ENCODE data around the gene GRIA4.

GRIA4 gene

DNA sequence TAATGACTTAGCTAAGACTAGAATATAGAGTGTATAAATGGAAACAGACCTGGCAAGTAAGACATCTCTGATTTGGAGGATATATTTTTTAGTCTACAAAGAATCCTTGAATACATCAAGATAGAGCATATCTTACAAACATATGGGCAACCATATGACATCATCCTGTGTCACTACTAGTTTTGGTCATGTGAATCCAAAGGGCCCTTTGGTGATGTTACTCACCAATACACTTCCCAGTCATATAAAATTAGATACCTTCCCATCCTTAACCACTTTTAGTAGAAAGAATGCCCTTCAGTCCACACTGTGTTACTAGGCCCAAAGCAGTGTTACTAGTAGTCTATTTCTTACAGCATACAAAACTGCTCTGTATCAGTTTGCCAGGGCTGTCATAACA is 31.6 kb downstream of the GRIA4 start:
- DNase-seq: no peak

DNA sequence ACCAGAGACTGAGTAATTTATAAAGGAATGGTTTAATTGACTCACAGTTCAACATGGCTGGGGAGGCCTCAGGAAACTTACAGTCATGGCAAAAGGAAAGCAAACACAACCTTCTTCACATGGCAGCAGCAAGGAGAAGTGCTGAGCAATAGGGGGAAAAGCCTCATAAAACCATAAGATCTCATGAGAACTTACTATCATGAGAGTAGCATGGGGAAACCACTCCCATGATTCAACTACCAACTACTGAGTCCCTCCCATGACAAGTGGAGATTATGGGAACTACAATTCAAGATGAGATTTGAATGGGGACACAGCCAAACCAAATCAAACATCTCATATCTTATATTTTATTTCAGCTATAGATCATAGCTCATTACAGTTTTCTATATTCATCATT is 33.0 kb downstream of the GRIA4 start:
- DNase-seq: no peak

DNA sequence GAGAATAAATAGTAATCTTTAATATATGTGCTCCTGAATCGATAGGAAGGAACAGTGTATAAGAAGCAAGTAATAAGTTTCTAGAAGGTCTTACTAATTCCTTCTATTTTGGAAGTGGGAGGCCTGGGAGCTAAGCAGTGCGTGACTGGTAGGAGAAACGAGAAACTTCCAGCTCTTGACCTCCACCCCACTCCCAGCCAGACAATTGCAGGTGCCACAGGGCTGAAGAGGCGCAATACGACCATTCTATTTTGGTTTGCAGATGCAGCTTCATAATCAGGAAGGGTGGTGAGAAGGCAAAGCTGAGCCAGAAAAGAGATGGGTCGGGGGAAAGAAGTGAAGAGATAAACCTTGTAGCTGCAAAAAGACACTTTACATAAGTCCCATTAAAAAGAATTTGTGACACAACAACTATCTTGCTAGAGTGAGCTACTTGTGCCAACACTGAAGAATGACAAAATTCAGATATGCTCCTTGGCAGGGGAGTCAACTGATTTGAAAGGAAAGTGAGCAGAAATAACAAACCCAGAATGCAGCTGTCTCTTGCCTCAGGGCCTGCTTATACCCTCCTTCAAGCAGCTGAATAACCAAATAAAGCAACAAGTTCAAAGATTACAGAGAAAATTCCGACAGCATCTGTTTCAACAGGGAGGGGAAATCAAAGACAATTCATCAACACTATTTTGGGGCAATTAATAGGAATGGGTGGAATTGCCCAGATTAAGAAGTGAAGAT is 35.1 kb downstream of the GRIA4 start:
- no peak for DNase-seq

- no peak for DNase-seq
These were observed 37.9 kb downstream of the GRIA4 start for GRCh38 chr11:105647780-105648179.

- no peak for DNase-seq
These were observed 38.9 kb downstream of the GRIA4 start for GRCh38 chr11:105648762-105649161.

GRCh38 chr11:105665281-105665680 is 55.4 kb downstream of the GRIA4 start:
- no peak for DNase-seq

DNA sequence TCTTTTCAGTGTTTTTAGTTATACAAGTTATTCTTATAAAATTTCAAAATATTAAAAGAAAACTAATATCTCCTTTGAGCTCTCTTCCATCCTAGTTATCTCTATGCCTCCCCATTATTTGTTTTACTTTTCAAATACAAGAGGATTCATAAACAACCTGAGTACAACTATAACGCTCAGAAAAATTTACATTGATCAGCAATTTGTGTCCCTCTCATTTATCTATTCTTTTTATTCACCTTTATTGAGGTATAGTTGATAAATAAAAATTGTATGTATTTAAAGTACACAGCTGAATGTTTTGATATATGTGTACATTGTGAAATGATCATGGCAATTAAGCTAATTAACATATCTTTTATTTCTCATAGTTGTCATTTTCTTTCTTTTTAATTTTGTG is 57.6 kb downstream of the GRIA4 start:
- no peak for DNase-seq

GRCh38 chr11:105670811-105671210 is 60.9 kb downstream of the GRIA4 start:
- peak; percentile 33 for DNase-seq

DNA sequence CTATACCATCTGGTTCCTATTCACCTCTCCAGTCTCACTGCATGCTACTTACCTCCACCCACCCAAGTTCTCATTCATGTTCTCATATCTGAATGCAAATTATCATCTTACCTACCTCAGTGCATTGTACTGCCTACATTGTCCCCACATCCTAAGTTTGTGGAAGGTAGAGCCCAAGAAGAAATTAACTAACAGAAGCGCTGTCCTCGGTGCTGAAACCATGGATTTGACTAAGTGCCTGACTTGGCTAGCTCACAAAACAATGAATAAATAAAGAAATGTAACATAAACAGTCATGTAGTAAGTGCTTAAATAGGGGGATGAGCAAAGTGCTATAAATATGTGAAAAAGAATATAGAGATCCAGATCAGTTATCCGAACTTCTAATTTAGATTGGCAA is 63.2 kb downstream of the GRIA4 start:
- peak; percentile 37 for DNase-seq

GRCh38 chr11:105689631-105690030 is 79.8 kb downstream of the GRIA4 start:
- DNase-seq: no peak

DNA sequence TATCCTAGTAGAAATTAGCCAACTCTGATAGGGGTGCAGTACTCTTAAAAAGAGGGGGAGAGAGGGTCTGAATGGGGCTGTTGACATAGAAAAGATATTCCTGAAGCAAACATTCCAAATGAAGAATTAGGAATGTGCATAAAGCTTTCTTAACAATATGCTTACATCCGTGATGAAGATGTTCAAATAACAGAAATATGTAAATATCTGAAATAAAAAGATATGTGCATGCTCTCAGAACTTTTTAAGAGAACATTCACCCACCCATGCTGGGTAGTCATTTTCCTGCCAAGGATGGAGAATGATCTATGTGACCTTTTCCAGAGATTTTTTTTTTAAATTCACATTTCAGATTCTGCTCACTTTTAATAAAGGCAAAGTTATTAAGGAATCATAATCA is 80.6 kb downstream of the GRIA4 start:
- DNase-seq: no peak

DNA sequence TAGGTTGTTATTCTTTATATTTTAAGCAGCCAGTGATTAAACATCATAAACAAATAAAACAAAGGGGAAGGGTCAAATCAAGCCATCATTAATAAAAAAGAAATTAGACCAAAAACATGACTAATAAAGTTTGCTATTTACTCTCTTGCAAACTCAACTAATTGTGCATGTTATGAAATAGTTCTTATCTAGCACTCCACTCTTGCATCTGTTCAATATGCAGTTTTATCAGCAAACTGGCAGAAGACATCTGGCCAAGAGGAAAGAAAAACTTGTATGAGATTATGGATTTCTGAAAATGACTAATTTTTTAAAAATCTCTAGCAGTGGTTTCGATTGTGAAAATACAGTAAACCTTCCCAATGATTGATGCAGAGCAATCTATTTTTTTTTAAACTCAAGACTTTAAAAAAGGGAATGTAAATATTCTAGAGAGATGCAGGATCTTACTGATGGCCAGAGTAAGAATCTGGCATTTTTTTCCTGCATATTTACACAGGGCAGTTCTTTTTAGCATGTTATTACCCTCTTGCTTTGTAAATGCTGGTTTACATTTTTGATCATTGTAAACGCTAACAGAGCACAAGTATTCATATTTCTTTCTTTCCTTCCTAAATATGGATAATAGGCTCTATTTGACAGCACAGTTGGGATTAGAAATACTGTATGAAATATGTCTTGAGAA is 83.3 kb downstream of the GRIA4 start:
- DNase-seq: no peak

- no peak for DNase-seq
These were observed 86.1 kb downstream of the GRIA4 start for GRCh38 chr11:105696000-105696399.

GRCh38 chr11:105697291-105697690 is 87.4 kb downstream of the GRIA4 start:
- no peak for DNase-seq

- DNase-seq: no peak
These were observed 89.3 kb downstream of the GRIA4 start for GRCh38 chr11:105699203-105699602.

- DNase-seq: no peak
These were observed 90.4 kb downstream of the GRIA4 start for GRCh38 chr11:105700271-105700670.

DNA sequence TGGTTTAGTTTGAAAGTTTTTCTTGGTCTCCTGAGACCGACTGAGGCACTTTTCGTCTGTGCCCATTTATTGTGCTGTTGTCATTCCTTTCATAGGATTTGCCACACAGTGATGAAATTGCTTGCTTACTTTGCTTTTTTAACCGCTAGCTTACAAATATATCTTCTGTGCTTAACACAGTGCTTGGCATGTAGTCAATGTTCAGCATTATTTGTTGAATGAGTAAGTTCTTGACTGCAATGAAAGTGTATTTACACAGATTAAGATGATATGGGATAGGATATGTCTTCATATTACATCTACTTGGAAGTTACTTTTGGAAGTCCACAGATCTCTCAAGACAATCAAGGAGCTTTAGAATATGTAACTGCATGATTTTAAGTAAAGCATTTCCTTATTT is 91.2 kb downstream of the GRIA4 start:
- no peak for DNase-seq

- no peak for DNase-seq
These were observed 96.1 kb downstream of the GRIA4 start for GRCh38 chr11:105705786-105706530.

DNA sequence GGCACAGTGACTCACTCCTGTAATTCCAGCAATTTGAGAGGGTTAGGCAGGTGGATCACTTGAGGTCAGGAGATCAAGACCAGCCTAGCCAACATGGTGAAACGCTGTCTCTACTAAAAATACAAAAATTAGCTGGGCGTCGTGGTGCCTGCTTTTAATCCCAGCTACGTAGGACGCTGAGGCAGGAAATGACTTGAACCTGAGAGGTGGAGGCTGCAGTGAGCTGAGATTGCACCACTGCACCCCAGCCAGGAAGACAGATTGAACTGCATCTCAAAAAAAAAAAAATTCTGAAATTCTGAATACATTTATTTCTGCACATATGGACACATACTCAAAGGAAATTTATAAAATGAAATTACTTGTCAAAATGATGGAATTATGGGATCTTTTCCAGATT is 103.2 kb downstream of the GRIA4 start:
- no peak for DNase-seq

DNA sequence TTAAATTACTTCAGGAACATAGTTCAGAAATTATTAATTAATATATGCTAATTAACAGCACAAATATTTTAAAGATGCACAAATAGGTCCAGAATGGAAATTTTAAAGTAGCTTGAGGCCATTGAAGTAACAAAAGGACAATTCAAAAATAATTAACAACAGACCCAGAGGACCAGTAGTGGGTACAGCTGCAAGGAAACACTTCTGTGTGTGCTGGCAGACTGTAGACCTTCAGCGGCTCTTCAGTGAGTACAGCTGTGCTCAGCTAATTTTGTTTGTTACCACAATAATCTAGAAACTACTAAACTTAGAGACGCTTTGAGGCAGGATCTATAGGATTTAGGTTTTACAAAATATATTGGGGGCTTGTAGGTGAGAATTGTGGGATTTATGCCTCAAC is 103.8 kb downstream of the GRIA4 start:
- DNase-seq: no peak

GRCh38 chr11:105718641-105719040 is 108.8 kb downstream of the GRIA4 start:
- no peak for DNase-seq

DNA sequence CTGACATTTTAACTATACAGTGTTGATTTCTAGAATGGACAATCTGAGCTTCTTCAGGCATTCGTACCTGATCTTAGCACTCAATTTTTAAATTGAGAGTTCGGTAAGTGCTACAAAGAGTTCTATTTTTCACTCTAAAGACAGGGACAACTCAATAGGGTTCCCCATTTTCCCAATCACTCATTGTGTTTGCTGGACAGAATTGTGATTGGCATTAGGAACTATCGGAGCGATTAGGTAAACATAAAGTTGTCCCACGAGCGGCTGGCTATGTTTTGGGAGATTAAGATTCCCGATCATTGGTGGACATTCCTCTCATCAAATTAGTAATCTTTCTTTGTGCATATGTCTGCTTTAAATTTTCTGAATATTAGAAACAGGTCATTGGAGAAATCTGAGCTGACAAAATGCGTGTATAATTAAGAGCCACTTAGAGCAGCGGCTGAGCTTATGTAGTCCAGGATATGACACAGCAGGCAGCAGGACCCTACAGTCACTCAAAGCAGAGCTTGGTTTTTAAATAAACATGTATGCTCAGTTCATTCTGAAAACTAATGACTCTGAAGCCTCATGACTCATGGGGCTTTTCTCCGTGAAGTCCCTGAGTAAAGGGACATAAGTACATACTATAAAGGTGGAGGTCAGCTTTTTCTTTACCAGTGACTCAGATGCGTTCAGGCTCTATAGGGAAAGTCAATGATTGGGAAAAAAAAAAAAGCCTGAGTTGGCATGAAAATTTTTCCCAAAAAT is 109.4 kb downstream of the GRIA4 start:
- DNase-seq: no peak

GRCh38 chr11:105720096-105720495 is 110.2 kb downstream of the GRIA4 start:
- DNase-seq: no peak
